Mesothelial cell of epicardium (in vitro differentiated cells): ENCODE results near the gene DISC1. TPM values are rescaled to one million over a fixed set of nuclear protein-coding genes. Genes with fewer than 3 reads are reported as not detected.

Source experiments
- DNase-seq, 2 experiments: peaks; one replicate each; pipeline ENCODE4 v3.0.0; 2021; ENCODE audit warnings: low spot score in 2 of 2; ENCODE audit not compliant: unreplicated experiment in 2 of 2
- H3K27ac Mint-ChIP-seq: 2 replicates; pipeline ENCODE4 v1.8.0; 2021; ENCODE audit warnings: mixed read lengths
- H3K27me3 Mint-ChIP-seq: 2 replicates; pipeline ENCODE4 v1.8.0; 2021; ENCODE audit warnings: low read depth, mixed read lengths
- H3K36me3 Mint-ChIP-seq: 2 replicates; pipeline ENCODE4 v1.8.0; 2021; ENCODE audit warnings: mixed read lengths
- H3K4me1 Mint-ChIP-seq: 2 replicates; pipeline ENCODE4 v1.8.0; 2021; ENCODE audit warnings: mixed read lengths
- H3K4me3 Mint-ChIP-seq: 2 replicates; pipeline ENCODE4 v1.8.0; 2021; ENCODE audit warnings: mild to moderate bottlenecking, moderate library complexity, mixed read lengths
- H3K9me3 Mint-ChIP-seq: 2 replicates; pipeline ENCODE4 v1.8.0; 2021; ENCODE audit warnings: mixed read lengths
- CTCF ChIP-seq: fragments of 200-600 bp; sonication (generic); IDR thresholded peaks from one replicate; pipeline ENCODE4 v1.5.0; 2021; ENCODE audit warnings: antibody characterized with exemption; ENCODE audit not compliant: unreplicated experiment
- total RNA-seq: library from RNA; stranded (reverse); gene quantifications from 3 replicates; pipeline ENCODE4 v1.2.1, GENCODE V29; 2021

Gene DISC1
- total RNA-seq, 1 donor from 2014 or later = 9.1 TPM

- Mint-ChIP-seq H3K9me3 (peaks cover 5% of the 10 kb centered on the region), H3K27ac (no peak overlapping the region), H3K4me1 (peaks cover 20% of the 10 kb centered on the region), H3K27me3 (peaks cover 15% of the 10 kb centered on the region), H3K36me3 (no peaks in the 10 kb centered on the region), H3K4me3 (no peak overlapping the region)
- no peak for TF ChIP-seq CTCF
- no peak for DNase-seq
These were observed 421.9 kb downstream of the DISC1 start for GRCh38 chr1:232048481-232048880.

DNA sequence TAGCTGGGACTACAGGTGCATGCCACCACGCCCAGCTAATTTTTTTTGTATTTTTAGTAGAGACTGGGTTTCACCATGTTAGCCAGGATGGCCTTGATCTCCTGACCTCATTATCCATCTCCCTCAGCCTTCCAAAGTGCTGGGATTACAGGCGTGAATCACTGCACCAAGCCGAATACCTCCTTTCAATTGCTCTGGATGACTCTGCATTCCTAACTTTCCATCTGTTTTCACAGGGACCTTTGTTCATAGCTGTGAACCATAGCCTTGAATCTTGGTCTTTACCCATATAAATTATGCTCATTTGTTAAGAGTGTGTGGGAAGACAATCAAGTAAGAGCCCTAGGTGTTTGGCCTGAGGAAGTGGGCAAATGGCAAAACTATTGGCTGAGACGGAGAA is 422.7 kb downstream of the DISC1 start:
- Mint-ChIP-seq H3K4me3 (no peak overlapping the region), H3K4me1 (peaks cover 20% of the 10 kb centered on the region), H3K9me3 (peaks cover 6% of the 10 kb centered on the region), H3K27me3 (peaks cover 13% of the 10 kb centered on the region), H3K36me3 (no peaks in the 10 kb centered on the region), H3K27ac (no peak overlapping the region)
- no peak for TF ChIP-seq CTCF
- no peak for DNase-seq

GRCh38 chr1:232057217-232057895 is 430.8 kb downstream of the DISC1 start:
- Mint-ChIP-seq H3K4me1 (no peaks in the 10 kb centered on the region), H3K27ac (no peak overlapping the region), H3K4me3 (no peak overlapping the region), H3K9me3 (peaks cover 6% of the 10 kb centered on the region), H3K36me3 (no peaks in the 10 kb centered on the region), H3K27me3 (peaks cover 10% of the 10 kb centered on the region)
- no peak for TF ChIP-seq CTCF
- no peak for DNase-seq

DNA sequence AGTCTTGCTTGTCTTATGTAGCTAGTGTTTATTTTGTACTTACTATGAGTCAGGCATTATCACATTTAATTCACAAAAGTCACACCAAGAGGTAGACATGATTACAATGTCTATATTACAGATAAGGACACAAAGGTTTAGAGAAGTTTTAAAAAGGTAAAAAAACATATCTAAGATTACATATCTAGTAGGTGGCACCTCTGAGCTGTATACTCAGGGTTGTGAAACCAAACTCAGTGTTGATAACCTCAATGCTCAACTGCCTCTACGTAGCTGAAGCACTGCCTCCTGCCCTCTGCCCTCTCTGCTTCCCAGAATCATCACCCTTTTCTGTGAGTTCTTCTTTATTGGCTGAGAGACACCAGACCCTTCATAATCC is 431.3 kb downstream of the DISC1 start:
- Mint-ChIP-seq H3K27me3 (peaks cover 10% of the 10 kb centered on the region), H3K27ac (no peak overlapping the region), H3K4me3 (no peak overlapping the region), H3K9me3 (peaks cover 6% of the 10 kb centered on the region), H3K4me1 (no peaks in the 10 kb centered on the region), H3K36me3 (no peaks in the 10 kb centered on the region)
- TF ChIP-seq CTCF = no peak
- no peak for DNase-seq

GRCh38 chr1:232059726-232060374 is 433.3 kb downstream of the DISC1 start:
- no peak overlapping the region for H3K4me3 Mint-ChIP-seq
- DNase-seq = no peak
- peaks cover 10% of the 10 kb centered on the region for H3K27me3 Mint-ChIP-seq
- no peaks in the 10 kb centered on the region for H3K9me3 Mint-ChIP-seq
- no peak overlapping the region for H3K27ac Mint-ChIP-seq
- H3K4me1 Mint-ChIP-seq = no peaks in the 10 kb centered on the region
- H3K36me3 Mint-ChIP-seq = no peaks in the 10 kb centered on the region
- no peak for TF ChIP-seq CTCF
